Measurements from ENCODE around the gene TMED9.
A peak's percentile ranks its signal among the peaks of the same experiment; 100 is the strongest.
"Not testable (repeated sequence)": the region's sequence is repeated elsewhere in the genome, so short reads cannot be mapped to it uniquely, and the experiment has no call there.

The TMED9 gene

GRCh38 chr5:177592010-177592834 is at the start of gene TMED9:
TSS of gene TMED9 (plus strand) at chr5:177592203. CDS start at chr5:177592215, 12 bp downstream.
- ATAC-seq, result peak; percentile 96 to 97

- ATAC-seq, result no peak
These were observed 49.1 kb upstream of the TMED9 start for GRCh38 chr5:177542816-177543465.

- no peak for ATAC-seq
These were observed 46.3 kb upstream of the TMED9 start for GRCh38 chr5:177545487-177546257.

GRCh38 chr5:177546258-177546741 is 45.7 kb upstream of the TMED9 start:
- ATAC-seq, result peak; percentile 61 to 79

- no peak for ATAC-seq
These were observed 44.3 kb upstream of the TMED9 start for GRCh38 chr5:177547736-177548135.

GRCh38 chr5:177548495-177548894 is 43.5 kb upstream of the TMED9 start:
- ATAC-seq, result no peak

GRCh38 chr5:177550122-177550521 is 41.9 kb upstream of the TMED9 start:
- ATAC-seq, result no peak

GRCh38 chr5:177552839-177553455 is 39.1 kb upstream of the TMED9 start:
- no peak for ATAC-seq

- ATAC-seq, result peak; percentile 46 to 51
These were observed 38.2 kb upstream of the TMED9 start for GRCh38 chr5:177553671-177554429.

- peak; percentile 98 for ATAC-seq
These were observed 37.4 kb upstream of the TMED9 start, which contains the start of gene FAM193B for GRCh38 chr5:177554474-177555111. TSS of gene FAM193B (minus strand) at chr5:177554563. CDS start at chr5:177554458, 105 bp downstream.

GRCh38 chr5:177555228-177555627 is 36.8 kb upstream of the TMED9 start:
- ATAC-seq, result no peak

- no peak for ATAC-seq
These were observed 36.3 kb upstream of the TMED9 start for GRCh38 chr5:177555665-177556064.

GRCh38 chr5:177557041-177557647 is 34.9 kb upstream of the TMED9 start:
- no peak for ATAC-seq

GRCh38 chr5:177557796-177558195 is 34.2 kb upstream of the TMED9 start:
- ATAC-seq, result no peak

- not testable (repeated sequence) for ATAC-seq
These were observed 32.5 kb upstream of the TMED9 start for GRCh38 chr5:177559446-177559941.

- no peak for ATAC-seq
These were observed 27.0 kb upstream of the TMED9 start for GRCh38 chr5:177565046-177565445.

GRCh38 chr5:177568326-177568725 is 23.7 kb upstream of the TMED9 start:
- no peak for ATAC-seq

- no peak for ATAC-seq
These were observed 22.1 kb upstream of the TMED9 start for GRCh38 chr5:177569894-177570293.

GRCh38 chr5:177575488-177575887 is 16.5 kb upstream of the TMED9 start:
- no peak for ATAC-seq

- ATAC-seq, result no peak
These were observed 15.8 kb upstream of the TMED9 start for GRCh38 chr5:177576169-177576568.

GRCh38 chr5:177578316-177578715 is 13.7 kb upstream of the TMED9 start:
- no peak for ATAC-seq

Data from activated CD4-positive, CD25-positive, alpha-beta regulatory T cell treated with anti-CD3 and anti-CD28 coated beads, Interleukin-2, amount 50 U/mL, for 24 hours (primary cell).